Epithelial cell of umbilical artery (primary cell): Measurements from ENCODE around the gene LMBRD1. TPM values are rescaled to one million over a fixed set of nuclear protein-coding genes. Genes with fewer than 3 reads are reported as not detected.

Experiments
- total RNA-seq: library from RNA; depleted of rRNA; stranded (reverse); fragments of >200 nt; gene quantifications from 2 replicates; pipeline ENCODE4 v1.2.3, GENCODE V29; 2014

Gene LMBRD1
- 12.7 and 15.0 TPM in 2 replicates for total RNA-seq

DNA sequence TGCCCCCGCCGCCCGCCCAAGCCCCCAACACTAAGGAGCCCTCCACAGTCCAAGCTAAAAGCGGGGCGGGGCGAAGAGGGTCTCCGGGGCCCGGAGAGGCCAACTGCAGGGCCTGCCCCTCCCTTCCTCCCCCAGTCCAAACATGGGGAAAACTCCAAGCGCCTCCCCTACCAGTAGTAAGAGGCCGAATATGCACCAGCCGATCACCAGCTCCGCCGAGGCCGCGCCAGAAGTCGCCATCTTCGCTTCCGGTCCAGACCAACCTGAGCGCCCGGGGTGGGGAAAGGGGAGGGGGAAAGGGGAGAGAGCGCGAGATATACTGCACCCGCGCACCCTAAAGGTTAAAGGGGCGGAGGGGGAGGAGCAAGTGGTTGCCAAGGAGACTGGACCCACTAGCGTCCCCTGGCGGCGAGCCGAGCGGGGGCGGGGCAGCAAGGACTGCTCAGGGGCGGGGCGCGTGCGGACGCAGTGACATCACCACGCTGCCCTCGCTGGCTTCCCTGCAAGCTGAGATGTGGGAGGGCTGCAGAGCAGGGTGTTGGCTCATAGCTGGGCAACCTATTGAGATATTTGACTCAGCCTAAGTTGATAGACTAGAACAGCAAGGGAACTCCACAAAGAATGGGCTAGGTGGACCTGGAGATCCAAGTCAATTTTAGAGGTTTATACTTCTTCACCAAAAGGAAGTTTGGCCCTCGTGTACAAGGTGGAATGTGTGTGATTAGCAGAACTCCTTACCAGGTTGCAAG, at the start of gene LMBRD1:
Gene LMBRD1, minus strand, starts transcription at position 369 of the 749 bp plus-strand sequence. Its CDS starts 129 bp downstream, at position 240.

Other genes starting within 250 kb of the LMBRD1 start
- not detected in 2 replicates for gene COL19A1, start 69.5 kb upstream of the LMBRD1 start, total RNA-seq